HG03439 (cell line): ENCODE measurements around the gene SAG.
A peak's percentile ranks its signal among the peaks of the same experiment; 100 is the strongest.
"Not testable (repeated sequence)": the region's sequence is repeated elsewhere in the genome, so short reads cannot be mapped to it uniquely, and the experiment has no call there.

Experiments used
- ATAC-seq: cut with Tn5 transposase; IDR thresholded peaks from one replicate; pipeline ENCODE4 v1.9.1; 2021; ENCODE audit warnings: mild to moderate bottlenecking, moderate library complexity; ENCODE audit not compliant: unreplicated experiment

SAG gene

DNA sequence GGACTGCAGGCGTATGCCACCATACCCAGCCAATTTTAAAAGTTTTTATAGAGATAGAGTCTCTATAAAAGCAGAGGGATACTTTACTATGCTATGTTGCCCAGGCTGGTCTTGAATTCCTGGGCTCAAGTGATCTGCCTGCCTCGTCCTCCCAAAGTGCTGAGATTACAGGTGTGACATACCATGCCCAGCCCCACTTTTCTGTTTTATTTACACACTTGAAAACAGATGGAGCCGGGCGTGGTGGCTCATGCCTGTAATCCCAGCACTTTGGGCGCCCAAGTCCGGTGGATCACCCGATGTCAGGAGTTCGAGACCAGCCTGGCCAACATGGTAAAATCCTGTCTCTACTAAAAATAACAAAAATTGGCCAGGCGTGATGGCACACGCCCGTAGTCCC lies 67.2 kb downstream of the SAG start:
- ATAC-seq = not testable (repeated sequence)

DNA sequence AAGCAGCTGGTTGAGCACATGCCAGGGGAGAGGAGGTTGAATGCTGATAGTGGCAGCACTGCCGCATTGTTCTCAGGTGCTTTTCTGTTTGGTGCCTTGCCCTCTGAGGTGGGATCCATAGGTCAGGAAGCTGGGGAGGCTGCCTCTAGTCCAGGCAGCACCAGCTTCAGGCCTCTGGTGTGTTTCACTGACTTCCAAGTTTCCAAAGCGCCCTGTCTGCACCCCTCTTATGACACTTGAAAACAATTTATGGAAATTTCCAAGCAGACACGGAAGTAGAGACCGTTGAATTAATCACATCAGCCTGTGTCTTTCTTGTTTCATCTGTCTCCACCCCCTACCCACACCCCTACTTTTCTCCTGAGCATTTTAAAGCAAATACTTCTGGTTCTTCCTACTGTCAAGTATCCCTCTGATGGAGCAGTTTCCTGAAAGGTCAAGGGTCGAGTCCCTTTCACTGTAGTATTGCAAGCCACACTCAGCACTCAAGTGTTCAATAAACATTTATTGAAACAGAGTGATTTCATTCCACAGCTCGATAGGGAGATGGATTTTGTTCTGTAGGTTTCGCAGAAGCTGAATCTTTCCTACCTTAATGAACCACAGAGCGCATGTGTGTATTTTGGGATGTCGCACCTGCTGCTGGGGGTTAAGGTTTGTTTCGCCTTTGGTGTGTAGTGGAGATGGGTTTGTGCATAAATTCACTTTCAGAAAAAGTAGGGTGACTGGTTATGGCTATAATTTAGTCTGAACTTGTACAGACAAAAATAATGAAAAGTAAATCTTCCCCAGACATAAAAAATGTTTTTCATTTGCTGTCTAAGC lies 68.1 kb downstream of the SAG start:
- ATAC-seq = no peak

GRCh38 chr2:233379034-233379433 lies 71.4 kb downstream of the SAG start:
- no peak for ATAC-seq

DNA sequence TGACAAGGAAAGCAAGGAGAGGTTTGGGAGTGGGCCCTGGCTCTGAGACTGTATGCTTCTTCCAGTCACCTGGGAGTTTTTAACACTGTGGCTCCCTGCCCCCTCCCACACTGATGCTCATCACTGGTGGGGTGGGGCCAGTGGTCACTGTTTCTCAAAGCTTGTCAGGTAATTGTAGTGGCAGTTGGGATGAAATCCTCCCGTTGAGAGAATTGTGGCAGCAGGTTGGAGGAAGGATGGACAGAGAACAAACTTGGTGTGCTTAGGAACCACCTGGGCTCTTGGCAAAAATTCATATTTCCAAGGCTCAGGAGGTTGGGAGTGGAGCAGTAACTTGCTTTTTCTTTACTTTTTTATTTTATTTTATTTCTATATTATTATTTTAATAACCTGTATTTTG lies 71.8 kb downstream of the SAG start:
- no peak for ATAC-seq

- ATAC-seq = no peak
Observed at GRCh38 chr2:233380132-233380895, 72.7 kb downstream of the SAG start.

- no peak for ATAC-seq
Observed at GRCh38 chr2:233380995-233381637, 73.5 kb downstream of the SAG start.

DNA sequence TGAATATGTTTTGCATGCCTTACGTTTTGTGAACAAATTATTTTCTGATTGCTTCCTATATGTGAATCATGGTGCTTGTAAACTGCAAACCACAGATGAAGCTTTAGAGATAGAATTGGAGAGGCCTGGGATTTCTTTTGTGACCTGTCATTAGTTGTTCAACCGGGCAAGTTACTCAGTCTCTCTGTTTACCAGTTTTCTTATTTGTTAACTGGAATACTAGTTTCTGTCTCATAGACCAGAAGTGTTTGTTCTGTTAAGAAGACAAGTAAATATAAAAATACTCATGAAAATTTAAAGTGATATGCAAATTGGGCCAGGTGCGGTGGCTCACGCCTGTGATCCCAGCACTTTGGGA lies 74.0 kb downstream of the SAG start:
- ATAC-seq = no peak

GRCh38 chr2:233384015-233384414 lies 76.4 kb downstream of the SAG start:
- ATAC-seq = no peak

- ATAC-seq = no peak
Observed at GRCh38 chr2:233384811-233385488, 77.3 kb downstream of the SAG start.

GRCh38 chr2:233385489-233386044 lies 78.0 kb downstream of the SAG start:
- ATAC-seq = peak; percentile 52

- ATAC-seq = no peak
Observed at GRCh38 chr2:233386382-233387041, 78.9 kb downstream of the SAG start.

GRCh38 chr2:233387225-233387624 lies 79.6 kb downstream of the SAG start:
- no peak for ATAC-seq

- ATAC-seq = no peak
Observed at GRCh38 chr2:233387667-233388528, 80.3 kb downstream of the SAG start.

- no peak for ATAC-seq
Observed at GRCh38 chr2:233389601-233390125, 82.0 kb downstream of the SAG start.

- ATAC-seq = no peak
Observed at GRCh38 chr2:233395687-233396086, 88.1 kb downstream of the SAG start.
